Psoas muscle (tissue), 8 donors: ENCODE data around the gene ADCY7. TPM values are rescaled to one million over a fixed set of nuclear protein-coding genes. Genes with fewer than 3 reads are reported as not detected.

ENCODE experiments used
- ATAC-seq, 4 donors: fragments of 200-7000 bp; cut with Tn5 transposase; one replicate each; pipeline ENCODE4 v1.9.1; 2020; ENCODE audit warnings: moderate library complexity in 3 of 4, mild to moderate bottlenecking in 2 of 4
- DNase-seq, 2 donors: peaks; one replicate each; pipeline ENCODE4 v3.0.0-alpha.2; 2020
- H3K27ac ChIP-seq: fragments of 200-600 bp; one replicate; pipeline ENCODE4 v1.8.0; 2022
- H3K27me3 ChIP-seq, 3 donors: fragments of 200-600 bp in 1 of 3; one replicate each; pipeline versions ENCODE4 v1.6.1 to v1.8.0; 2013 to 2022; ENCODE audit warnings: low read length in 2 of 3, mild to moderate bottlenecking in 2 of 3, moderate library complexity in 1 of 3; ENCODE audit not compliant: insufficient read depth in 3 of 3
- H3K36me3 ChIP-seq, 2 donors: fragments of 200-600 bp in 1 of 2; one replicate each; pipeline versions ENCODE4 v1.6.1 to v1.8.0; 2013 to 2022; ENCODE audit warnings: low read depth in 1 of 2, mild to moderate bottlenecking in 1 of 2, moderate library complexity in 1 of 2; ENCODE audit not compliant: insufficient read depth in 1 of 2
- H3K4me1 ChIP-seq: fragments of 200-600 bp; one replicate; pipeline ENCODE4 v1.8.0; 2022
- H3K4me3 ChIP-seq: fragments of 200-600 bp; one replicate; pipeline ENCODE4 v1.8.0; 2022; ENCODE audit warnings: mild to moderate bottlenecking
- H3K9me3 ChIP-seq: fragments of 200-600 bp; one replicate; pipeline ENCODE4 v1.8.0; 2022
- CTCF ChIP-seq: fragments of 200-600 bp; IDR thresholded peaks from one replicate; pipeline ENCODE4 v1.8.0; 2022; ENCODE audit warnings: antibody characterized with exemption
- WGBS, 3 donors: extraction: QIAGEN DNeasy Blood & Tissue Kit; methylation state at CpG; one replicate each; pipeline versions ENCODE4 v1.1.6 to v1.1.7; 2013; 5-methylcytosine and 5-hydroxymethylcytosine counted together
- intact Hi-C, 2 donors: fragments of 100-400 bp; cut with DNase I; formaldehyde crosslinking; loops; one replicate each; pipeline versions ENCODE4 v1.11.0 to v1.14.2; 2022
- polyA plus RNA-seq, 3 donors: library from polyadenylated mRNA; stranded (reverse); fragments of 200-250 nt; gene quantifications; one replicate each; pipeline ENCODE4 v1.2.3, GENCODE V29; 2013
- total RNA-seq, 4 donors: library from RNA; stranded (reverse); fragmentation: NEBNext Ultra II Directional in 2 of 4; extraction: Animal tissue kit (Norgen Biotek cat#: 25700) in 2 of 4; gene quantifications; one replicate each; pipeline versions ENCODE4 v1.2.1 to v1.2.4, GENCODE V29; 2021 to 2023
- donor health status: healthy with polysubstance abuse.
- donor health status: DM: no; HTN: no; CAD: no; lungs with moderate emphysema.
- donor health status: Bipolar disorder and iron deficiency.
- donor health status: healthy.
- donor health status: DM: yes; HTN: yes; CAD: no.
- donor health status: DM: no; HTN: no; CAD: no.
- donor health status: DM: no; HTN: no; CAD: no.
- donor health status: DM: yes; HTN: yes; CAD: no.

ADCY7 gene
- total and polyA plus RNA-seq, 7 donors = 0.34 to 5.5 (median 3.1) TPM

GRCh38 chr16:50247123-50247905 is 19.0 kb upstream of the ADCY7 start:
- intact Hi-C loops = loop anchor here in 1 of 2 donors (10.0 kb wide), 1 partner anchor 107 kb away; no protein-coding TSS in a partner anchor

GRCh38 chr16:50247906-50248608 is 18.3 kb upstream of the ADCY7 start:
- intact Hi-C loops = loop anchor here in 1 of 2 donors (10.0 kb wide), 1 partner anchor 107 kb away; no protein-coding TSS in a partner anchor
- 78 to 88% (median 79%) methylated on average over 13 of the region's 13 CpGs for WGBS, 3 donors

More at GRCh38 chr16:50247123-50247905, 19.0 kb upstream of the ADCY7 start:
- Histone ChIP-seq H3K27ac (no peak overlapping the region), H3K36me3 (no peaks in the 10 kb centered on the region), H3K9me3 (no peaks in the 10 kb centered on the region), H3K4me1 (peaks cover 3% of the 10 kb centered on the region), H3K27me3 (peaks cover 0 to 8% (median 4%) of the 10 kb centered on the region in 3 donors), H3K4me3 (no peak overlapping the region)
- TF ChIP-seq CTCF = no peak
- WGBS, 3 donors = 94 to 96% (median 95%) methylated on average over 11 to 12 of the region's 12 CpGs
- no peak for ATAC-seq
- DNase-seq = no peak

GRCh38 chr16:50248845-50249244 is 17.5 kb upstream of the ADCY7 start:
- no peaks in the 10 kb centered on the region for H3K36me3 ChIP-seq
- 92 to 95% (median 93%) methylated on average over 8 of the region's 8 CpGs for WGBS, 3 donors
- no peak for TF ChIP-seq CTCF
- peaks cover 5% of the 10 kb centered on the region for H3K4me1 ChIP-seq
- H3K27me3 ChIP-seq = peaks cover 0 to 8% (median 4%) of the 10 kb centered on the region in 3 donors
- DNase-seq = peak in 1 of 2 donors; percentile 46
- H3K4me3 ChIP-seq = no peak overlapping the region
- ATAC-seq = no peak
- intact Hi-C loops = loop anchor here in 1 of 2 donors (10.0 kb wide), 1 partner anchor 106 kb away; no protein-coding TSS in a partner anchor
- no peak overlapping the region for H3K27ac ChIP-seq
- H3K9me3 ChIP-seq = no peaks in the 10 kb centered on the region

More at GRCh38 chr16:50247906-50248608, 18.3 kb upstream of the ADCY7 start:
- Histone ChIP-seq H3K27me3 (peaks cover 0 to 8% (median 4%) of the 10 kb centered on the region in 3 donors), H3K36me3 (no peaks in the 10 kb centered on the region), H3K9me3 (no peaks in the 10 kb centered on the region), H3K4me3 (no peak overlapping the region), H3K4me1 (peaks cover 5% of the 10 kb centered on the region), H3K27ac (no peak overlapping the region)
- no peak for DNase-seq
- no peak for TF ChIP-seq CTCF
- no peak for ATAC-seq

GRCh38 chr16:50251375-50252081 is 14.8 kb upstream of the ADCY7 start:
- WGBS, 3 donors = 64 to 83% (median 68%) methylated on average over 15 of the region's 15 CpGs
- intact Hi-C loops = loop anchor here in 1 of 2 donors (10.0 kb wide), 1 partner anchor 553 kb away; no protein-coding TSS in a partner anchor
- no peaks in the 10 kb centered on the region for H3K9me3 ChIP-seq
- H3K4me1 ChIP-seq = peaks cover 5% of the 10 kb centered on the region
- no peaks in the 10 kb centered on the region for H3K36me3 ChIP-seq
- H3K27me3 ChIP-seq = no peaks in the 10 kb centered on the region
- no peak for TF ChIP-seq CTCF
- no peak overlapping the region for H3K27ac ChIP-seq
- no peak overlapping the region for H3K4me3 ChIP-seq
- DNase-seq (no peak), ATAC-seq (peak in 1 of 4 donors; percentile 15)
